B cell (primary cell): ENCODE data around the gene ZNF630. TPM values are rescaled to one million over a fixed set of nuclear protein-coding genes. Genes with fewer than 3 reads are reported as not detected.
"Not testable (repeated sequence)": the region's sequence is repeated elsewhere in the genome, so short reads cannot be mapped to it uniquely, and the experiment has no call there.

Experiments
- ATAC-seq: fragments of 200-7000 bp; cut with Tn5 transposase; one replicate; pipeline ENCODE4 v1.10.0; 2021; ENCODE audit warnings: low read depth, mild to moderate bottlenecking, moderate number of reproducible peaks, moderate library complexity
- CTCF ChIA-PET: fragments of 350-600 bp; sonication (Branson Sonifier 250); formaldehyde crosslinking; loops from one replicate; lab custom pipeline; 2021; ENCODE audit warnings: antibody characterized with exemption, inconsistent platforms; lab: Charles Lee
- POLR2A ChIA-PET: fragments of 350-600 bp; sonication (Branson Sonifier 250); formaldehyde crosslinking; loops from one replicate; lab custom pipeline; 2021; ENCODE audit warnings: antibody characterized with exemption; lab: Charles Lee
- DNase-seq: peaks from one replicate; pipeline ENCODE4 v3.0.0; 2013
- H2AFZ ChIP-seq: 2 replicates; pipeline ENCODE4 v1.6.1; 2012; ENCODE audit warnings: mild to moderate bottlenecking, low read depth, low read length; ENCODE audit not compliant: insufficient read depth, poor library complexity, severe bottlenecking
- H3K27ac ChIP-seq, 2 donors: 1 replicate in 1 of 2; 2 replicates in 1 of 2; pipeline ENCODE4 v1.5.1; 2012 to 2013; ENCODE audit warnings: low read length in 2 of 2, mild to moderate bottlenecking in 2 of 2, moderate library complexity in 1 of 2
- H3K27me3 ChIP-seq, 4 experiments: fragments of 200-600 bp in 1 of 4; sonication (generic) in 1 of 4; replicated peaks in 1 of 4; 1 replicate in 2 of 4; 2 replicates in 2 of 4; pipeline versions ENCODE4 v1.6.1 to v1.7.0; 2013 to 2016; ENCODE audit warnings: low read length in 3 of 4, mild to moderate bottlenecking in 2 of 4, mixed read lengths in 1 of 4, moderate library complexity in 1 of 4; ENCODE audit not compliant: insufficient read depth in 4 of 4, control insufficient read depth in 3 of 4; ENCODE audit errors: control extremely low read depth in 1 of 4
- H3K36me3 ChIP-seq, 2 experiments: replicated peaks in 1 of 2; 1 replicate in 1 of 2; 2 replicates in 1 of 2; pipeline versions ENCODE4 v1.6.1 to v1.7.1; 2013; ENCODE audit warnings: low read length in 1 of 2; ENCODE audit not compliant: insufficient read depth in 2 of 2, control insufficient read depth in 1 of 2; ENCODE audit errors: control extremely low read depth in 1 of 2, extremely low read depth in 1 of 2
- H3K4me1 ChIP-seq, 2 donors: fragments of 200-600 bp in 1 of 2; sonication (generic) in 1 of 2; 1 replicate in 1 of 2; 2 replicates in 1 of 2; pipeline versions ENCODE4 v1.5.1 to v1.6.1; 2013 to 2017; ENCODE audit warnings: low read length in 2 of 2; ENCODE audit not compliant: control insufficient read depth in 2 of 2, insufficient read depth in 2 of 2
- H3K4me2 ChIP-seq: replicated peaks from 2 replicates; pipeline ENCODE3; 2012; ENCODE audit warnings: mild to moderate bottlenecking, low read depth, low read length; ENCODE audit not compliant: poor library complexity, severe bottlenecking
- H3K4me3 ChIP-seq, 5 experiments: fragments of 200-600 bp in 1 of 5; sonication (generic) in 1 of 5; 1 replicate in 3 of 5; 2 replicates in 2 of 5; pipeline versions ENCODE4 v1.5.1 to v1.7.0; 2011 to 2016; ENCODE audit warnings: low read length in 4 of 5, mild to moderate bottlenecking in 4 of 5, low read depth in 2 of 5, control low read depth in 1 of 5, moderate library complexity in 1 of 5; ENCODE audit not compliant: insufficient read depth in 1 of 5; ENCODE audit errors: control extremely low read depth in 1 of 5, extremely low read depth in 1 of 5
- H3K79me2 ChIP-seq: fragments of 200-600 bp; sonication (generic); one replicate; pipeline ENCODE4 v1.6.0; 2016; ENCODE audit warnings: low read length; ENCODE audit not compliant: control insufficient read depth, insufficient read depth
- H3K9ac ChIP-seq: fragments of 200-600 bp; sonication (generic); 2 replicates; pipeline ENCODE4 v1.6.1; 2017; ENCODE audit warnings: mild to moderate bottlenecking, low read length, moderate library complexity
- H3K9me3 ChIP-seq, 3 donors: one replicate each; pipeline versions ENCODE4 v1.6.1 to v1.7.1; 2013; ENCODE audit warnings: low read length in 2 of 3; ENCODE audit not compliant: control insufficient read depth in 2 of 3, insufficient read depth in 1 of 3; ENCODE audit errors: control extremely low read depth in 1 of 3
- H4K20me1 ChIP-seq: 2 replicates; pipeline ENCODE4 v1.6.0; 2012; ENCODE audit warnings: mild to moderate bottlenecking, low read length; ENCODE audit not compliant: insufficient read depth, control insufficient read depth, poor library complexity, severe bottlenecking
- H3K27ac Mint-ChIP-seq: one replicate; pipeline ENCODE4 v1.8.0; 2021; ENCODE audit warnings: mixed read lengths
- H3K27me3 Mint-ChIP-seq: one replicate; pipeline ENCODE4 v1.8.0; 2021; ENCODE audit warnings: mixed read lengths
- H3K4me1 Mint-ChIP-seq: one replicate; pipeline ENCODE4 v1.8.0; 2021; ENCODE audit warnings: mixed read lengths
- H3K4me3 Mint-ChIP-seq: one replicate; pipeline ENCODE4 v1.8.0; 2021; ENCODE audit warnings: mixed read lengths
- H3K9me3 Mint-ChIP-seq: one replicate; pipeline ENCODE4 v1.8.0; 2022; ENCODE audit warnings: mixed read lengths; ENCODE audit not compliant: insufficient read depth
- EZH2 ChIP-seq: IDR thresholded peaks from 2 replicates; pipeline ENCODE4 v1.6.1; 2012; ENCODE audit warnings: borderline replicate concordance, low read depth, mild to moderate bottlenecking, moderate library complexity, low read length; ENCODE audit not compliant: insufficient read depth, poor library complexity, severe bottlenecking
- WGBS: methylation state at CpG from one replicate; pipeline ENCODE4 v1.1.5; 2013; ENCODE audit warnings: missing lambda C conversion rate; ENCODE audit not compliant: insufficient coverage; 5-methylcytosine and 5-hydroxymethylcytosine counted together
- intact Hi-C: fragments of 100-400 bp; cut with micrococcal nuclease; formaldehyde crosslinking; loops from one replicate; pipeline ENCODE4 v1.10.0; 2022
- polyA plus RNA-seq: library from polyadenylated mRNA; depleted of rRNA; stranded (reverse); fragments of >200 nt; gene quantifications from 2 replicates; pipeline ENCODE4 v1.2.3, GENCODE V29; 2012
- total RNA-seq, 2 donors: library from RNA; stranded (reverse); fragments of 120-200 nt in 1 of 2; gene quantifications; 1 replicate in 1 of 2; 2 replicates in 1 of 2; pipeline versions ENCODE4 v1.2.3 to v1.2.4, GENCODE V29; 2013 to 2022
- TF ChIP-seq, protein P1 (sequence below): fragments of 200-600 bp; IDR thresholded peaks from one replicate; pipeline ENCODE4 v1.8.0; 2022; ENCODE audit warnings: antibody characterized with exemption, mild to moderate bottlenecking

The ZNF630 gene
- total and polyA plus RNA-seq, 2 donors (not counting 1 experiment from before 2014, with no cell fraction given): 2.8 TPM; not detected in 1

DNA sequence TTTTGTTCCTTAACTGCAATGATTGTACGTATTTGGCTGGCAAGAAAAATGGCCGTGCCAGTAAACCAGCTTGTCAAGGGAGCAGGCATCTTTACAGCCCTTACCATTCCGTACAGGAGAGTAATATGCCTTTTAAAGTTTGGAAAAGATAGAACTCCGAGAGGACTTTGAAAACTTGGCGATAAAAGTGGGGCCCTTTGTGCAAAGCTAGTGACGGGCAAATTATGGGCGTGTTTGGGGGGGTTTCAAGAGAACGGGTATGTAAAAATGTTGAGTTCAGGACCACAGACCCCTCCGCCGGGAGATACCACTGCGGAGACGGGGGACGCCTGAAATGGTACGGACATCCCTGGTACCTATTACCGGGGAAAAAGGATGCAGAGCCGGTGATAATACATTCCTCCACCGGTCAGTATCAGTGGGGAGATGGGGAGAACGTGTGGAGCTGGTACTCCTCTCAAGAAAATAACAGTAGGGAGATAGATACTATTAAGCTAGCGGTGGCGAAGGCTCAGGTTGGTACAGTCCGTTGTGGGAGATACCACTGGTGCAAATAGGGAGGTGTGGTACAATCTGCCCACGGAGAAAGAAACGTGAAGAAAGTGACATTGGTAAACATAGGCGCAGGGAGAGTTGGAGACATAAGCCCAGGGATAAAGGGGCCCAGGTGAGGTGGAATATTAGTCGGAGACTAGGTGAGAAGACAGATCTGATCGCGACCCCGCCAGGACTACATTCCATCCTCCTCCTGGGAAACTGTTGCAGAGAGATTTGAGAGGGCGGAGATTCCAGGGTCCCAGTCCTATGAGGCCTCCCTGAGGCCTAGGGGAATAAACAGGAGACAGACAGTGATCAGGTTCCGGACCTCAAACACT is 50.2 kb downstream of the ZNF630 start:
- ChIA-PET POLR2A (no interaction called here), CTCF (no interaction called here)
- H3K9me3 ChIP-seq: no peaks in the 10 kb centered on the region
- H3K27ac ChIP-seq: peak overlapping the region; percentile 86 to 95
- no peaks in the 10 kb centered on the region for H3K36me3 ChIP-seq
- DNase-seq: peak; percentile 93
- Mint-ChIP-seq H3K4me1 (no peaks in the 10 kb centered on the region), H3K4me3 (no peak overlapping the region), H3K27me3 (no peaks in the 10 kb centered on the region), H3K9me3 (no peaks in the 10 kb centered on the region), H3K27ac (no peak overlapping the region)
- intact Hi-C loops: no loop called here
- peak overlapping the region; percentile 63 to 88 (median 73) for H3K4me3 ChIP-seq
- no peak for TF ChIP-seq EZH2
- TF ChIP-seq, protein P1, sequence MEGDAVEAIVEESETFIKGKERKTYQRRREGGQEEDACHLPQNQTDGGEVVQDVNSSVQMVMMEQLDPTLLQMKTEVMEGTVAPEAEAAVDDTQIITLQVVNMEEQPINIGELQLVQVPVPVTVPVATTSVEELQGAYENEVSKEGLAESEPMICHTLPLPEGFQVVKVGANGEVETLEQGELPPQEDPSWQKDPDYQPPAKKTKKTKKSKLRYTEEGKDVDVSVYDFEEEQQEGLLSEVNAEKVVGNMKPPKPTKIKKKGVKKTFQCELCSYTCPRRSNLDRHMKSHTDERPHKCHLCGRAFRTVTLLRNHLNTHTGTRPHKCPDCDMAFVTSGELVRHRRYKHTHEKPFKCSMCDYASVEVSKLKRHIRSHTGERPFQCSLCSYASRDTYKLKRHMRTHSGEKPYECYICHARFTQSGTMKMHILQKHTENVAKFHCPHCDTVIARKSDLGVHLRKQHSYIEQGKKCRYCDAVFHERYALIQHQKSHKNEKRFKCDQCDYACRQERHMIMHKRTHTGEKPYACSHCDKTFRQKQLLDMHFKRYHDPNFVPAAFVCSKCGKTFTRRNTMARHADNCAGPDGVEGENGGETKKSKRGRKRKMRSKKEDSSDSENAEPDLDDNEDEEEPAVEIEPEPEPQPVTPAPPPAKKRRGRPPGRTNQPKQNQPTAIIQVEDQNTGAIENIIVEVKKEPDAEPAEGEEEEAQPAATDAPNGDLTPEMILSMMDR: no peak
- H3K4me1 ChIP-seq: peaks cover 3 to 5% of the 10 kb centered on the region in 2 donors
- H4K20me1 ChIP-seq: no peaks in the 10 kb centered on the region
- H3K4me2 ChIP-seq: peak overlapping the region; percentile 66
- H3K9ac ChIP-seq: peak overlapping the region; percentile 83
- 0% methylated on average over 11 of the region's 30 CpGs for WGBS
- H3K79me2 ChIP-seq: no peaks in the 10 kb centered on the region
- ATAC-seq: no peak
- peak overlapping the region; percentile 77 for H2AFZ ChIP-seq
- no peaks in the 10 kb centered on the region for H3K27me3 ChIP-seq

DNA sequence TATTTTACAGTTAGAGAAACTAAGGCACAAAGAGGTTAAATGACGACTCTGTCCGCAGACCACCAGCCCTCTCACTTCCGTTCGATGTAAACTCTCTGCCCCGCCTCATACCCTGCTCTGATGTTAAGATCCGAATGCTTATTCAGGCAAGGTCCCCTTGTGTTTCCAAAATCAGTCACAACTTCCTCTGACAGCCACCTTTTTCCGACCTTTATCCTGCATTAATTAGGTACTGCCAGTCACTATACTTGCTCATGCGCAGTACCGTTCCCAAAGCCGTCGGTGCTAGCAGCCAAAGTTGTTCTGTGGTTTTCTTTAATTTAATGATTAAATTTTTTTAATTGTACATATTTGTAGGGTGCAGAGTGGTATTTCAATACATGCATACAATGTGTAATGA is 51.0 kb downstream of the ZNF630 start:
- H3K79me2 ChIP-seq, ATAC-seq, DNase-seq, H3K27ac ChIP-seq, H3K27me3 ChIP-seq, H3K27me3 Mint-ChIP-seq, H3K36me3 ChIP-seq, CTCF ChIA-PET, POLR2A ChIA-PET, H3K4me1 ChIP-seq, intact Hi-C loops, H3K27ac Mint-ChIP-seq, H3K4me1 Mint-ChIP-seq, H3K9me3 Mint-ChIP-seq, H3K9me3 ChIP-seq, H3K4me3 Mint-ChIP-seq, H4K20me1 ChIP-seq: not testable (repeated sequence)
- H3K9ac ChIP-seq: peak overlapping the region; percentile 83
- WGBS: no CpG with 5 or more reads among the region's 11 CpGs
- peak overlapping the region; percentile 77 for H2AFZ ChIP-seq
- H3K4me2 ChIP-seq: peak overlapping the region; percentile 66
- H3K4me3 ChIP-seq: peak overlapping the region; percentile 63 to 88 (median 73)

DNA sequence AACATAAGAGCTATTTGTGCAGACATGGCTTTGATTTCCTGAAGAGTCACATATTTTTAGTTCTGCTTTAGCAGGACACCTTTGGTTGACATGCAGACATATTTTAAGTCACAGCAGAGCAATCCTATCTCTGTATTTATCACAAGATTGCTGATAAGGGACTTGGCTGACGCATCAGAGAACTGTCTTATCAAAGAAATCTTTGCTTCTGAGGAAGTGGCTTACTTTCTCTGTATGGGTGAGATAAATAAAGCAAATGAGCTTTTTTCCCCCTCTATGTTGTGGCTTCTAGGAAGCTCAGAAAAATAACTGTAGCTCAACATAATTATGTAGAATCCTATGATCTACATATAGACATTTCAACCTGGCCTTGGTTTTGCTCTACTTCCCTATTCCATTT is 51.5 kb downstream of the ZNF630 start:
- H3K27ac Mint-ChIP-seq, H3K4me3 ChIP-seq, ATAC-seq, H3K9me3 ChIP-seq, H4K20me1 ChIP-seq, H3K9ac ChIP-seq, H3K9me3 Mint-ChIP-seq, H3K27me3 ChIP-seq, H3K4me1 ChIP-seq, intact Hi-C loops, DNase-seq, POLR2A ChIA-PET, H3K79me2 ChIP-seq, H3K4me1 Mint-ChIP-seq, H3K4me3 Mint-ChIP-seq, H3K27ac ChIP-seq, H2AFZ ChIP-seq, CTCF ChIA-PET, H3K4me2 ChIP-seq, H3K27me3 Mint-ChIP-seq, H3K36me3 ChIP-seq: not testable (repeated sequence)
- WGBS: no CpG with 5 or more reads among the region's 1 CpG
